Measurements from ENCODE around the gene NEK4. TPM values are rescaled to one million over a fixed set of nuclear protein-coding genes. Genes with fewer than 3 reads are reported as not detected.
A peak's percentile ranks its signal among the peaks of the same experiment; 100 is the strongest.

NEK4 gene
- total RNA-seq, 2 donors from 2014 or later, result 10.1 to 73.2 TPM

DNA sequence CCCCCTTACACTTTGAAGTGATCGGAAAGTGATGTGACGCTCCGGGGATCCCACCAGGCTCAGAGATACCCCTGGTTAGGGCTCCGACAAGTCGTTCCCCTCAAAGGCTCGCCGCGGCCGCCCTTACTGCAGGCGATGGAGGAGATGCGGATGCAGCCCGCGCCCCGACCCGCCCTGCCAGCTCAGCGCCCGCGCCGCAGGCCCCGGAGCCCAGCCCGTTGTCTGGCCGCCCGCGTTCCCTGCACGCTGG lies 65.4 kb downstream of the NEK4 start:
- no peak for ATAC-seq
- no peaks in the 10 kb centered on the region for H3K27me3 ChIP-seq
- TF ChIP-seq, protein P1, sequence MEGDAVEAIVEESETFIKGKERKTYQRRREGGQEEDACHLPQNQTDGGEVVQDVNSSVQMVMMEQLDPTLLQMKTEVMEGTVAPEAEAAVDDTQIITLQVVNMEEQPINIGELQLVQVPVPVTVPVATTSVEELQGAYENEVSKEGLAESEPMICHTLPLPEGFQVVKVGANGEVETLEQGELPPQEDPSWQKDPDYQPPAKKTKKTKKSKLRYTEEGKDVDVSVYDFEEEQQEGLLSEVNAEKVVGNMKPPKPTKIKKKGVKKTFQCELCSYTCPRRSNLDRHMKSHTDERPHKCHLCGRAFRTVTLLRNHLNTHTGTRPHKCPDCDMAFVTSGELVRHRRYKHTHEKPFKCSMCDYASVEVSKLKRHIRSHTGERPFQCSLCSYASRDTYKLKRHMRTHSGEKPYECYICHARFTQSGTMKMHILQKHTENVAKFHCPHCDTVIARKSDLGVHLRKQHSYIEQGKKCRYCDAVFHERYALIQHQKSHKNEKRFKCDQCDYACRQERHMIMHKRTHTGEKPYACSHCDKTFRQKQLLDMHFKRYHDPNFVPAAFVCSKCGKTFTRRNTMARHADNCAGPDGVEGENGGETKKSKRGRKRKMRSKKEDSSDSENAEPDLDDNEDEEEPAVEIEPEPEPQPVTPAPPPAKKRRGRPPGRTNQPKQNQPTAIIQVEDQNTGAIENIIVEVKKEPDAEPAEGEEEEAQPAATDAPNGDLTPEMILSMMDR (IDR thresholded peaks at IDR 0.05), result no peak
- no peak for TF ChIP-seq POLR2A (IDR thresholded peaks at IDR 0.05)
- WGBS, 2 donors, result 0% methylated on average over 25 of the region's 25 CpGs; no CpG with 5 or more reads in 1 of the 2 donors
- no peaks in the 10 kb centered on the region for H3K9me3 ChIP-seq
- no peak for DNase-seq
- H3K36me3 ChIP-seq (replicated peaks in 1 of 2; ENCODE audit: insufficient read depth in 1 of 2, low read depth in 2 of 2), result peaks cover 0 to 1% of the 10 kb centered on the region in 2 donors
- intact Hi-C loops (cut with DNase I), result no loop called here
- peak overlapping the region; percentile 89 to 92 for H3K4me3 ChIP-seq
- peaks cover 33% of the 10 kb centered on the region for H3K4me1 ChIP-seq
- H3K27ac ChIP-seq, result peak overlapping the region; percentile 56 to 89 (median 72)

DNA sequence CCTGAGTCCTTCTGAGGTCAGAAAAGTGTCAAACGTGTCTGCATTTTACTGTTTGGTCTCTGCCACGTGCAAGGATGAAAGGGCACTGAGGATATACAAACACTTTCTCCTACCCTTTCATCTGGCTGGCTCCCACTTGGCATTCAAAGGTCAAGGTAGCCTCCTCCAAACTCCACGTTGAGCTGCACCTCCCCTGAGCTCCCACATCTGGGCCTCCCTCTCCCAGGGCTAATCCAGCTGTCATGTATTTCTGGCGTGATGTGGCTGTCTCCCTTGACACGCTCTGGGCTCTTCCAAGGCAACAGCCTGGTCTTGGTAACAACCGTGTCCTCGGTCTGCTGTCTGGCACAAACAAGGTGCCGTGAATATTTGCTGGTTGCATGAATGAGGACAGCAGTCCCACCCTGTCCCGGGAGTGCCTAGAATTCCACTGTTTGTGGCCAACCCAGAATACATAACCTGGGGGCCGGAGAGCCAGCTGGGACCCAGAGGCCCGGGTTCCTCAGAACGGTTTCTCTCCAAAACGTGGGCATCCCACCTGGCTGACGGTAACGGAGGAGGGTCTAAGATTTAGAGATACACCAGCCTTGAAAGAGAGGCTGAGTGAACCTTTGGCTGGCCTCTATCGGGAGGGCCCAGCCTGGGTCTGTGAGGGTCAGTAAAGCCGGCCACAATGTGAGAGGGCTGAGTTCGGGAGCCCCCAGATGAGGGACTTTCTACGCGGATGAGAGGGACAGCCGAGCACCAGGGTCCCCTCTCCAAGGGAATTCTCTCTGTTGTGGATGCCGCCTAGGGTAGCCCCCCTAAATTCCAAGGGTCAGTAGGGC lies 65.9 kb downstream of the NEK4 start:
- no peak for ATAC-seq
- Histone ChIP-seq H3K36me3 (replicated peaks in 1 of 2; ENCODE audit: insufficient read depth in 1 of 2, low read depth in 2 of 2) (peaks cover 0 to 1% of the 10 kb centered on the region in 2 donors), H3K27me3 (no peaks in the 10 kb centered on the region), H3K4me1 (peaks cover 33% of the 10 kb centered on the region), H3K27ac (peak overlapping the region; percentile 56 to 89 (median 72)), H3K4me3 (peak overlapping the region; percentile 89 to 92), H3K9me3 (no peaks in the 10 kb centered on the region)
- DNase-seq, result peak in 3 of 4 donors; percentile 31 to 46 (median 36)
- 2 to 3% methylated on average over 11 to 22 of the region's 22 CpGs for WGBS, 2 donors
- TF ChIP-seq, protein P1 (IDR thresholded peaks at IDR 0.05), result no peak
- no peak for TF ChIP-seq POLR2A (IDR thresholded peaks at IDR 0.05)
- intact Hi-C loops (cut with DNase I), result no loop called here

DNA sequence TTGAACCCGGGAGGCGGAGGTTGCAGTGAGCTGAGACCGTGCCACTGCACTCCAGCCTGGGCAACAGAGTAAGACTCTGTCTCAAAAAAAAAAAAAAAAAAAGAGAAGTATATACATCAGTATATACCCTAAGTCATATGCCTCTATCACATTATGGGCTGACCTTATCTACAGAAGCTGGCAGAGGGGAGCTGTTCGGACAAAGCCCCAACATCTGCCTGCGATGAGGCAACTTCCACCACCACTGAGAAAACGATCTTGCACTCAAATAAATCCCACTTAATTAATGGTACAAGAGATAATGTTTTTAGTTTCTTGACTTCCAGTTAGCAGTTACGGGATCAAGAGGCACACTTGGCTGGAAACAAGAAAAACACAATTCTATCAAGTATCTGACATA lies 67.4 kb downstream of the NEK4 start:
- 73 to 75% methylated on average over 7 of the region's 7 CpGs for WGBS, 2 donors
- H3K9me3 ChIP-seq, result no peaks in the 10 kb centered on the region
- TF ChIP-seq, protein P1 (IDR thresholded peaks at IDR 0.05), result no peak
- TF ChIP-seq POLR2A (IDR thresholded peaks at IDR 0.05), result no peak
- intact Hi-C loops (cut with DNase I), result no loop called here
- H3K27me3 ChIP-seq, result no peaks in the 10 kb centered on the region
- no peak overlapping the region for H3K4me3 ChIP-seq
- DNase-seq (no peak), ATAC-seq (no peak)
- H3K4me1 ChIP-seq, result peaks cover 33% of the 10 kb centered on the region
- H3K27ac ChIP-seq, result peak overlapping the region in 2 of 4 donors; percentile 83 to 89
- peaks cover 0 to 3% of the 10 kb centered on the region in 2 donors for H3K36me3 ChIP-seq (replicated peaks in 1 of 2; ENCODE audit: insufficient read depth in 1 of 2, low read depth in 2 of 2)

GRCh38 chr3:52697632-52697965 lies 73.1 kb downstream of the NEK4 start:
- Histone ChIP-seq H3K36me3 (replicated peaks in 1 of 2; ENCODE audit: insufficient read depth in 1 of 2, low read depth in 2 of 2) (peaks cover 9 to 33% of the 10 kb centered on the region in 2 donors), H3K4me1 (no peaks in the 10 kb centered on the region), H3K27me3 (no peaks in the 10 kb centered on the region), H3K27ac (no peak overlapping the region), H3K4me3 (no peak overlapping the region), H3K9me3 (no peaks in the 10 kb centered on the region)
- DNase-seq, result no peak
- TF ChIP-seq, protein P1 (IDR thresholded peaks at IDR 0.05), result no peak
- intact Hi-C loops (cut with DNase I), result no loop called here
- WGBS, 2 donors, result 89 to 92% methylated on average over 4 of the region's 4 CpGs
- ATAC-seq, result no peak
